Prostate gland (tissue), 2 donors: ENCODE measurements around the gene DENND4B. TPM values are rescaled to one million over a fixed set of nuclear protein-coding genes. Genes with fewer than 3 reads are reported as not detected.

Experiments
- DNase-seq: peaks from one replicate; pipeline ENCODE4 v3.0.0-alpha.2; 2019; ENCODE audit warnings: low spot score
- H3K27ac ChIP-seq, 2 donors: fragments of 200-600 bp; sonication (generic); 2 replicates each; pipeline ENCODE4 v1.5.1; 2017 to 2019
- H3K27me3 ChIP-seq: fragments of 200-600 bp; sonication (generic); replicated peaks from 2 replicates; pipeline ENCODE4 v1.5.1; 2019; ENCODE audit not compliant: insufficient read depth
- H3K36me3 ChIP-seq, 2 donors: fragments of 200-600 bp; sonication (generic); 1 replicate in 1 of 2; 2 replicates in 1 of 2; pipeline versions ENCODE4 v1.5.1 to v1.8.1; 2017 to 2019
- H3K4me1 ChIP-seq: fragments of 200-600 bp; sonication (generic); replicated peaks from 2 replicates; pipeline ENCODE4 v1.5.1; 2019
- H3K4me3 ChIP-seq, 2 donors: fragments of 200-600 bp; sonication (generic); 2 replicates each; pipeline ENCODE4 v1.5.1; 2017 to 2019
- H3K9me3 ChIP-seq: fragments of 200-600 bp; sonication (generic); 2 replicates; pipeline ENCODE4 v1.5.1; 2017
- CTCF ChIP-seq, 4 experiments: fragments of 200-600 bp in 2 of 4; fragments of 450-650 bp in 2 of 4; sonication (generic) in 2 of 4; IDR thresholded peaks; 1 replicate in 3 of 4; 2 replicates in 1 of 4; pipeline ENCODE4 v1.5.1; 2016 to 2019; ENCODE audit warnings: antibody characterized with exemption in 4 of 4, mild to moderate bottlenecking in 2 of 4, moderate library complexity in 2 of 4
- POLR2A ChIP-seq: fragments of 450-650 bp; IDR thresholded peaks from one replicate; pipeline ENCODE4 v1.6.1; 2016; ENCODE audit warnings: antibody characterized with exemption, mild to moderate bottlenecking
- POLR2AphosphoS5 ChIP-seq: sonication (generic); formaldehyde crosslinking; IDR thresholded peaks from one replicate; pipeline ENCODE4 v1.6.1; 2017; ENCODE audit warnings: antibody characterized with exemption
- WGBS: methylation state at CpG from one replicate; pipeline ENCODE4 v1.1.5; 2018; 5-methylcytosine and 5-hydroxymethylcytosine counted together
- intact Hi-C: fragments of 100-400 bp; cut with DNase I; formaldehyde crosslinking; loops from one replicate; pipeline ENCODE4 v1.14.2; 2022
- total RNA-seq, 2 donors: library from RNA; depleted of rRNA; stranded (reverse); fragments of >200 nt; gene quantifications; one replicate each; pipeline ENCODE4 v1.1.0, GENCODE V29; 2016

DENND4B gene
- total RNA-seq, 2 donors from 2014 or later: 18.1 to 28.3 TPM

GRCh38 chr1:153938996-153939395 is 7.5 kb downstream of the DENND4B start:
- no peak for DNase-seq

GRCh38 chr1:153937331-153937730 is 9.2 kb downstream of the DENND4B start:
- intact Hi-C loops: no loop called here
- no peak for DNase-seq
- H3K4me3 ChIP-seq: no peak overlapping the region
- TF ChIP-seq CTCF (IDR thresholded peaks at IDR 0.05): no peak
- no peak for TF ChIP-seq POLR2A
- TF ChIP-seq POLR2AphosphoS5: no peak
- peaks cover 10 to 37% of the 10 kb centered on the region in 2 donors for H3K36me3 ChIP-seq
- H3K27me3 ChIP-seq: no peaks in the 10 kb centered on the region
- no peaks in the 10 kb centered on the region for H3K4me1 ChIP-seq
- no peaks in the 10 kb centered on the region for H3K9me3 ChIP-seq
- no peak overlapping the region for H3K27ac ChIP-seq
- WGBS: 97% methylated on average over 10 of the region's 10 CpGs

More at GRCh38 chr1:153938996-153939395, 7.5 kb downstream of the DENND4B start:
- Histone ChIP-seq H3K9me3 (no peaks in the 10 kb centered on the region), H3K27me3 (no peaks in the 10 kb centered on the region), H3K36me3 (peaks cover 4 to 29% of the 10 kb centered on the region in 2 donors), H3K4me3 (no peak overlapping the region), H3K4me1 (no peaks in the 10 kb centered on the region), H3K27ac (no peak overlapping the region)
- intact Hi-C loops: no loop called here
- no peak for TF ChIP-seq CTCF (IDR thresholded peaks at IDR 0.05)
- TF ChIP-seq POLR2A: no peak
- TF ChIP-seq POLR2AphosphoS5: no peak
- WGBS: 90% methylated on average over 3 of the region's 3 CpGs

GRCh38 chr1:153936011-153936802 is 10.3 kb downstream of the DENND4B start:
- Histone ChIP-seq H3K9me3 (no peaks in the 10 kb centered on the region), H3K4me1 (no peaks in the 10 kb centered on the region), H3K27me3 (no peaks in the 10 kb centered on the region), H3K27ac (no peak overlapping the region), H3K4me3 (no peak overlapping the region), H3K36me3 (peaks cover 10 to 40% of the 10 kb centered on the region in 2 donors)
- TF ChIP-seq POLR2AphosphoS5 (no peak), CTCF (IDR thresholded peaks at IDR 0.05) (no peak), POLR2A (no peak)
- 95% methylated on average over 12 of the region's 12 CpGs for WGBS
- intact Hi-C loops: no loop called here
- no peak for DNase-seq

GRCh38 chr1:153934746-153935145 is 11.8 kb downstream of the DENND4B start:
- DNase-seq: no peak
- 98% methylated on average over 9 of the region's 9 CpGs for WGBS
- no peaks in the 10 kb centered on the region for H3K9me3 ChIP-seq
- intact Hi-C loops: no loop called here
- no peak overlapping the region for H3K27ac ChIP-seq
- TF ChIP-seq POLR2A (no peak), CTCF (IDR thresholded peaks at IDR 0.05) (no peak), POLR2AphosphoS5 (no peak)
- H3K36me3 ChIP-seq: peaks cover 14 to 40% of the 10 kb centered on the region in 2 donors
- no peaks in the 10 kb centered on the region for H3K4me1 ChIP-seq
- no peaks in the 10 kb centered on the region for H3K27me3 ChIP-seq
- H3K4me3 ChIP-seq: no peak overlapping the region

GRCh38 chr1:153933955-153934354 is 12.6 kb downstream of the DENND4B start:
- H3K4me1 ChIP-seq: no peaks in the 10 kb centered on the region
- H3K36me3 ChIP-seq: peaks cover 14 to 40% of the 10 kb centered on the region in 2 donors

More at GRCh38 chr1:153933955-153934354, 12.6 kb downstream of the DENND4B start:
- TF ChIP-seq CTCF (IDR thresholded peaks at IDR 0.05): no peak
- no peak for TF ChIP-seq POLR2A
- no peak for TF ChIP-seq POLR2AphosphoS5
- 94% methylated on average over 11 of the region's 11 CpGs for WGBS
- Histone ChIP-seq H3K27ac (no peak overlapping the region), H3K4me3 (no peak overlapping the region), H3K27me3 (no peaks in the 10 kb centered on the region), H3K9me3 (no peaks in the 10 kb centered on the region)
- intact Hi-C loops: no loop called here
- DNase-seq: no peak
